Neutrophil (primary cell): Measurements from ENCODE around the gene OR10AD1.
"Not testable (repeated sequence)": the region's sequence is repeated elsewhere in the genome, so short reads cannot be mapped to it uniquely, and the experiment has no call there.

Experiments
- H3K27ac ChIP-seq: fragments of 200-600 bp; sonication (generic); 2 replicates; pipeline ENCODE4 v1.5.1; 2016; ENCODE audit warnings: mild to moderate bottlenecking, moderate library complexity
- H3K27me3 ChIP-seq: fragments of 200-600 bp; sonication (generic); 2 replicates; pipeline ENCODE4 v1.6.0; 2016; ENCODE audit warnings: mild to moderate bottlenecking
- H3K36me3 ChIP-seq: fragments of 200-600 bp; sonication (generic); 2 replicates; pipeline ENCODE4 v1.5.1; 2017
- H3K4me1 ChIP-seq, 2 experiments: fragments of 200-600 bp in 1 of 2; sonication (generic) in 1 of 2; 1 replicate in 1 of 2; 2 replicates in 1 of 2; pipeline versions ENCODE4 v1.5.1 to v1.6.1; 2013 to 2016; ENCODE audit warnings: low read depth in 1 of 2, low read length in 1 of 2, mild to moderate bottlenecking in 1 of 2, moderate library complexity in 1 of 2; ENCODE audit not compliant: control insufficient read depth in 1 of 2, insufficient read depth in 1 of 2
- H3K4me3 ChIP-seq, 2 experiments: fragments of 200-600 bp in 1 of 2; sonication (generic) in 1 of 2; 1 replicate in 1 of 2; 2 replicates in 1 of 2; pipeline ENCODE4 v1.5.1; 2013 to 2016; ENCODE audit warnings: low read depth in 1 of 2, low read length in 1 of 2, mild to moderate bottlenecking in 1 of 2, moderate library complexity in 1 of 2
- H3K9me3 ChIP-seq: fragments of 200-600 bp; sonication (generic); 2 replicates; pipeline ENCODE4 v1.5.1; 2016
- CTCF ChIP-seq: fragments of 200-600 bp; sonication (generic); IDR thresholded peaks from 2 replicates; pipeline ENCODE4 v1.5.1; 2016; ENCODE audit warnings: antibody characterized with exemption

Gene OR10AD1

GRCh38 chr12:48157889-48158370, 45.2 kb downstream of the OR10AD1 start:
- Histone ChIP-seq H3K27me3 (no peaks in the 10 kb centered on the region), H3K4me1 (peaks cover 22 to 25% of the 10 kb centered on the region in 2 experiments), H3K36me3 (peaks cover 17% of the 10 kb centered on the region), H3K27ac (peak overlapping the region; percentile 91), H3K4me3 (peak overlapping the region; percentile 74 to 78), H3K9me3 (no peaks in the 10 kb centered on the region)
- TF ChIP-seq CTCF: no peak

- H3K9me3 ChIP-seq: no peaks in the 10 kb centered on the region
- H3K36me3 ChIP-seq: peaks cover 24% of the 10 kb centered on the region
- peak; percentile 64 for TF ChIP-seq CTCF
- peak within 1 kb of the TSS; percentile 91 for H3K27ac ChIP-seq
- no peaks in the 10 kb centered on the region for H3K27me3 ChIP-seq
- H3K4me3 ChIP-seq: peak within 1 kb of the TSS; percentile 74 to 78
- H3K4me1 ChIP-seq: peaks cover 22 to 25% of the 10 kb centered on the region in 2 experiments
Observed at GRCh38 chr12:48157018-48157888, 45.8 kb downstream of the OR10AD1 start, which contains the start of gene ASB8. Gene ASB8 (minus strand): TSS chr12:48157515. CDS start chr12:48153496, 4,019 bp downstream.

- TF ChIP-seq CTCF: no peak
Observed at GRCh38 chr12:48156652-48157017, 46.5 kb downstream of the OR10AD1 start.

GRCh38 chr12:48155786-48156185, 47.3 kb downstream of the OR10AD1 start:
- H3K4me1 ChIP-seq: peaks cover 18 to 20% of the 10 kb centered on the region in 2 experiments
- H3K27ac ChIP-seq, H3K4me3 ChIP-seq, H3K9me3 ChIP-seq, H3K27me3 ChIP-seq: not testable (repeated sequence)
- peaks cover 38% of the 10 kb centered on the region for H3K36me3 ChIP-seq

More at GRCh38 chr12:48156652-48157017, 46.5 kb downstream of the OR10AD1 start:
- Histone ChIP-seq H3K36me3 (peaks cover 30% of the 10 kb centered on the region), H3K27me3 (no peaks in the 10 kb centered on the region), H3K9me3 (no peaks in the 10 kb centered on the region), H3K4me3 (peak overlapping the region; percentile 74 to 78), H3K27ac (peak overlapping the region; percentile 91), H3K4me1 (peaks cover 22 to 25% of the 10 kb centered on the region in 2 experiments)
